ENCODE data around the gene TEAD1. TPM values are rescaled to one million over a fixed set of nuclear protein-coding genes. Genes with fewer than 3 reads are reported as not detected.

Gene TEAD1
- total and polyA plus RNA-seq, 3 experiments from 2014 or later, result 0.59 to 0.89 TPM; not detected in 1

DNA sequence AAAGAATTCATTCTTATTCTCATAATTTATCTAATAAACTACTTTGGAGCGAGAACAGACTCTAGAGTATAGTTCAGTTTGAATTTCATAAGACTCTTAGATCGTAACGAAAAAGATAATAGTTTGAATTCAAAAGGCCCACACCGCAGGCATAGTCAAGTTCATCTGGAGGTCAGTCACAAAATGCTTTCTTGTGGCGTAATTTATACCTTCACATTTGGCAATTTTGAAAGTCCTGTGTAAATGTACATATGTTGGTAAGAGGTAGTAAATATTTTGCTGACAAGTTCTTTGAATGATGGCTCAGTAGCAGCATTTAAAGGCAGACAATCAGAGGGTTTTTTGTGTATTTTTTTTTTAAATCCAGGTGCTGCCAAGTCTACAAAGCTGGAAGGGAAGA lies 88.1 kb downstream of the TEAD1 start:
- POLR2A ChIA-PET, result no interaction called here
- H3K36me3 ChIP-seq (ENCODE audit: insufficient read depth, low read length), result no peaks in the 10 kb centered on the region
- no peaks in the 10 kb centered on the region for H3K36me3 Mint-ChIP-seq

DNA sequence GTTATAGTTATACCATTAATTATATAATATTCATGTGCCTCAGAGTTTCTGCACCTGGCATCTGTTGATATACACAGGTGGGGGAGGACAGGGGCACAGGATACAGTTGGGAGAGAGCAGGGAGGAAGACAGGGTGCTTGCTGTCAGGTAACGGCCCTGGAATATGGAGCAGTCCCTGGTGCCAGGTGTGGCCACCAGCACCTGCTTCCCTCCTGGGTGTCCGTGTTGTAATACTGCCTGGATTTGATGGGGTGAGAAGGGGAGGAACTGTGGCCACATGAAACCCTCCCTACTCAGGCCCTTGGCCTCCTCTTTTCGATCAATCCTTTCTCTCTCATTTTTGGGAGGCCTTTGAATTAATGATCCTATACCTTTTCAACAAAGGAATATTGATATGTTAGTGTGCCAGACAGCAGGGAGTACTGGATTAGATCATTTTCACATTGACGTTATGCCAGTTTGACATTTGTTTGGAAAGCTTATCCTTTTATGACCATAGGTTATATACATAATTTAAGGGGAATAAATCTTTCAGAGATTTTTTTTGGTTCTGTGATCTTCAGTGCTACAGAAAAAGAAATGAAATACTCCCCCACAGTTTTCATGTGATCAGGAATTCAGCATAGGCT lies 88.6 kb downstream of the TEAD1 start:
- no peak overlapping the region for H3K27ac Mint-ChIP-seq
- no peaks in the 10 kb centered on the region for H3K27me3 ChIP-seq (ENCODE audit: insufficient read depth, low read length, poor library complexity, severe bottlenecking)
- no peaks in the 10 kb centered on the region for H3K9me3 ChIP-seq (ENCODE audit: low read length)
- no peak overlapping the region for H3K4me3 Mint-ChIP-seq
- no peaks in the 10 kb centered on the region for H3K4me1 ChIP-seq (ENCODE audit: insufficient read depth, low read length)
- no peaks in the 10 kb centered on the region for H3K4me1 Mint-ChIP-seq
- H3K36me3 ChIP-seq (ENCODE audit: insufficient read depth, low read length), result no peaks in the 10 kb centered on the region
- ChIA-PET CTCF (no interaction called here), POLR2A (no interaction called here)
- H3K4me3 ChIP-seq (ENCODE audit: low read length), result no peak overlapping the region
- H3K27ac ChIP-seq (ENCODE audit: low read depth, low read length), result no peak overlapping the region
- peaks cover 13 to 42% of the 10 kb centered on the region in 2 donors for H3K27me3 Mint-ChIP-seq
- no peaks in the 10 kb centered on the region for H3K36me3 Mint-ChIP-seq
- DNase-seq, result no peak
- H3K9me3 Mint-ChIP-seq, result no peaks in the 10 kb centered on the region

More for the DNA sequence above, 88.1 kb downstream of the TEAD1 start:
- Mint-ChIP-seq H3K27me3 (peaks cover 9 to 37% of the 10 kb centered on the region in 2 donors), H3K4me1 (no peaks in the 10 kb centered on the region), H3K27ac (no peak overlapping the region), H3K4me3 (no peak overlapping the region), H3K9me3 (no peaks in the 10 kb centered on the region)
- no peak overlapping the region for H3K27ac ChIP-seq (ENCODE audit: low read depth, low read length)
- DNase-seq, result no peak
- H3K4me1 ChIP-seq (ENCODE audit: insufficient read depth, low read length), result no peaks in the 10 kb centered on the region
- no peak overlapping the region for H3K4me3 ChIP-seq (ENCODE audit: low read length)
- H3K9me3 ChIP-seq (ENCODE audit: low read length), result no peaks in the 10 kb centered on the region
- CTCF ChIA-PET, result no interaction called here
- no peaks in the 10 kb centered on the region for H3K27me3 ChIP-seq (ENCODE audit: insufficient read depth, low read length, poor library complexity, severe bottlenecking)

DNA sequence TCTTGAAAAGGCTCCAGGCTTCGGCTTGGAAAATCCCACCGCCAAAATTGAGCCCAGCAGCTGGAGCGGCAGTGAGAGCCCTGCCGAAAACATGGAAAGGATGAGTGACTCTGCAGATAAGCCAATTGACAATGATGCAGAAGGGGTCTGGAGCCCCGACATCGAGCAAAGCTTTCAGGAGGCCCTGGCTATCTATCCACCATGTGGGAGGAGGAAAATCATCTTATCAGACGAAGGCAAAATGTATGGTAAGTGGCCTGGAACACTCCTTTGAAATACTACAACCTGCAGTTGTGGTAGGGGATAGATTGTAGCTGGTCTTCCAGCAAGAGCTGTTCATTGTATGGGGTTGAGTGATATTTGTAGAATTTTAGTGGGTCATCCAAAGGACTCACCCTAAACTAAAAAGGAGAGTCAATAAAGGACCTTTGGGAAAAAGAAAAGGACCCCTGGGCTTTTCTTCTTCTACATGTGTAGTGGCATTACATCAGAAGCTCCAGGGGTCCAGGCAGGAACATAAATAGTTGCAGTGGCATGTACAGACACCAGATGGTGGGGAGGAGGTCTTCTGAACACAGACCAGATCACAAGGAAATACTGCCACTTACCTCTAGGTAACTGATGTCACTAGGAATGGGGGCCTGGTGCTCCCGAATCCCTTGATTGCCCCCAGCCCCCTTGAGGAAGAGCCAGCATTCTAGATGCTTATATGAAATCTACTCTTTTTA lies 90.1 kb downstream of the TEAD1 start:
- DNase-seq, result no peak
- no peaks in the 10 kb centered on the region for H3K4me1 Mint-ChIP-seq
- Histone ChIP-seq H3K4me3 (ENCODE audit: low read length) (no peak overlapping the region), H3K27ac (ENCODE audit: low read depth, low read length) (no peak overlapping the region), H3K27me3 (ENCODE audit: insufficient read depth, low read length, poor library complexity, severe bottlenecking) (no peaks in the 10 kb centered on the region), H3K4me1 (ENCODE audit: insufficient read depth, low read length) (no peaks in the 10 kb centered on the region), H3K36me3 (ENCODE audit: insufficient read depth, low read length) (no peaks in the 10 kb centered on the region), H3K9me3 (ENCODE audit: low read length) (no peaks in the 10 kb centered on the region)
- POLR2A ChIA-PET, result no interaction called here
- H3K27ac Mint-ChIP-seq, result no peak overlapping the region
- H3K4me3 Mint-ChIP-seq, result no peak overlapping the region
- H3K36me3 Mint-ChIP-seq, result no peaks in the 10 kb centered on the region
- peaks cover 7 to 43% of the 10 kb centered on the region in 2 donors for H3K27me3 Mint-ChIP-seq
- H3K9me3 Mint-ChIP-seq, result no peaks in the 10 kb centered on the region
- CTCF ChIA-PET, result no interaction called here

DNA sequence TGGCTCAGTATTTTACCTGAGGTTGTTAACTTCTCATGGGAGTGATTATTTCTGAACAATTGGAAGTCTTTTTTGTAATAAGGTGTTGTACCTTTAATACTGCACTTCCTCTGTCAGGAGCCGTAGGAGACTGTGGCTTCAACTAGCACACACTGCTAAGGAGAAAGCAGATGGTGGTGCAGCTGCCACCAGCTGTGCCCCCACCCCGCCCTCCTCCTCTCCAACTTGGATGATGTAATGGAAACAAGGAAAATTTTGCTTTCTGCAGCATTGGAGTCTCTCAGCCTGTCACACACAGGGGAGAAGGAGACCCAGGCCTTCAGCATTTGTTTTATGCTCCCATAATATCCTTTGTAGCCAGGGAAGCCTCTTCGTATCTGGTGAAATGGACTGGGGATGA lies 91.2 kb downstream of the TEAD1 start:
- no peaks in the 10 kb centered on the region for H3K27me3 ChIP-seq (ENCODE audit: insufficient read depth, low read length, poor library complexity, severe bottlenecking)
- H3K4me1 Mint-ChIP-seq, result no peaks in the 10 kb centered on the region
- H3K9me3 Mint-ChIP-seq, result no peaks in the 10 kb centered on the region
- ChIA-PET POLR2A (no interaction called here), CTCF (no interaction called here)
- no peak for DNase-seq
- no peak overlapping the region for H3K4me3 ChIP-seq (ENCODE audit: low read length)
- H3K9me3 ChIP-seq (ENCODE audit: low read length), result no peaks in the 10 kb centered on the region
- no peaks in the 10 kb centered on the region for H3K4me1 ChIP-seq (ENCODE audit: insufficient read depth, low read length)
- no peaks in the 10 kb centered on the region for H3K36me3 ChIP-seq (ENCODE audit: insufficient read depth, low read length)
- H3K4me3 Mint-ChIP-seq, result no peak overlapping the region
- H3K36me3 Mint-ChIP-seq, result no peaks in the 10 kb centered on the region
- no peak overlapping the region for H3K27ac ChIP-seq (ENCODE audit: low read depth, low read length)
- H3K27me3 Mint-ChIP-seq, result peaks cover 5 to 37% of the 10 kb centered on the region in 2 donors
- H3K27ac Mint-ChIP-seq, result no peak overlapping the region

DNA sequence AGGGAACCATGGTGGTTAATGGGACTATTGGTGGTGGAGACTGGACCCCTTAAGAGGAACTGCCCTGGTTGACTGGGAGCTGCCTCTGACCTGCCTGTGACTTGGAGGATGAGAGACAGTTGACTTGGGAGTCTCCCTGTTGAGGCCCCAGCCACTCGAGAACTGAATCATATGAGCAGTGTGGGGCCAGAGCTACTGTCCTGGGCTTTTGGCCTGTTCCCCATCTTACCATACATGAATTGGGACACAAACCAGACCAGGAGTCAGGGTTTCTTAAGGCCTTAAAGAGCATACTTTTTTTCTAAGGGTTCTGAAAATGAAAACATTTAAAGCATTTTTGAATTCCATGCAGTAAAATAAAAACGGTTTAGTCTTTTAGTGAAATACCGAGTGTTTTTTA lies 92.8 kb downstream of the TEAD1 start:
- Histone ChIP-seq H3K4me3 (ENCODE audit: low read length) (no peak overlapping the region), H3K27me3 (ENCODE audit: insufficient read depth, low read length, poor library complexity, severe bottlenecking) (no peaks in the 10 kb centered on the region), H3K27ac (ENCODE audit: low read depth, low read length) (no peak overlapping the region), H3K9me3 (ENCODE audit: low read length) (no peaks in the 10 kb centered on the region), H3K4me1 (ENCODE audit: insufficient read depth, low read length) (no peaks in the 10 kb centered on the region), H3K36me3 (ENCODE audit: insufficient read depth, low read length) (no peaks in the 10 kb centered on the region)
- CTCF ChIA-PET, result no interaction called here
- POLR2A ChIA-PET, result no interaction called here
- H3K27me3 Mint-ChIP-seq, result peaks cover 6 to 26% of the 10 kb centered on the region in 2 donors
- H3K4me1 Mint-ChIP-seq, result peaks cover 0 to under 1% (median 0%) of the 10 kb centered on the region in 3 donors
- no peaks in the 10 kb centered on the region for H3K9me3 Mint-ChIP-seq
- no peak overlapping the region for H3K27ac Mint-ChIP-seq
- DNase-seq, result no peak
- no peaks in the 10 kb centered on the region for H3K36me3 Mint-ChIP-seq
- H3K4me3 Mint-ChIP-seq, result no peak overlapping the region

DNA sequence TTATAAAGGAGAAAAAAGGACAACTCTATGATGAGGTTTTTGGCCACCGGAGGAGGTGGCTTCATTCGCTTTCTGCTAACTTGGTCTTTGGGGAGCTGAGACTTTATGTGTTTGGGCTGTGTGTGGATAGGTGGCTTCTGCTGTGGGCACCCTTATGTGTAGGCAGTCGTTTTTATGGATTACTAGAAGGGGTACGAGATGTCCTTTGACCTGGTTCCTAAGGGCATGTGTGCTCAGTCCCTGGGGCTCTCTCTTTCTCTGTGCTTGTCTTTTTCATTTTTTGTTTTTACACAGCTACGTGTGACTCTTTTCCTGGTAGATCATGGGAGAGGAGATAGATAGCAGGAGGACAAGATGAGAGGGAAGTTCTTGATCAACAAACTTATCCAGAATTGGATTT lies 93.4 kb downstream of the TEAD1 start:
- no peak overlapping the region for H3K4me3 Mint-ChIP-seq
- no peaks in the 10 kb centered on the region for H3K4me1 ChIP-seq (ENCODE audit: insufficient read depth, low read length)
- peaks cover 0 to 2% (median 0%) of the 10 kb centered on the region in 3 donors for H3K4me1 Mint-ChIP-seq
- CTCF ChIA-PET, result no interaction called here
- H3K9me3 ChIP-seq (ENCODE audit: low read length), result no peaks in the 10 kb centered on the region
- no peaks in the 10 kb centered on the region for H3K27me3 ChIP-seq (ENCODE audit: insufficient read depth, low read length, poor library complexity, severe bottlenecking)
- no peaks in the 10 kb centered on the region for H3K36me3 ChIP-seq (ENCODE audit: insufficient read depth, low read length)
- H3K9me3 Mint-ChIP-seq, result no peaks in the 10 kb centered on the region
- peaks cover 6 to 26% of the 10 kb centered on the region in 2 donors for H3K27me3 Mint-ChIP-seq
- no peaks in the 10 kb centered on the region for H3K36me3 Mint-ChIP-seq
- POLR2A ChIA-PET, result no interaction called here
- no peak overlapping the region for H3K4me3 ChIP-seq (ENCODE audit: low read length)
- no peak overlapping the region for H3K27ac Mint-ChIP-seq
- no peak for DNase-seq
- H3K27ac ChIP-seq (ENCODE audit: low read depth, low read length), result no peak overlapping the region

DNA sequence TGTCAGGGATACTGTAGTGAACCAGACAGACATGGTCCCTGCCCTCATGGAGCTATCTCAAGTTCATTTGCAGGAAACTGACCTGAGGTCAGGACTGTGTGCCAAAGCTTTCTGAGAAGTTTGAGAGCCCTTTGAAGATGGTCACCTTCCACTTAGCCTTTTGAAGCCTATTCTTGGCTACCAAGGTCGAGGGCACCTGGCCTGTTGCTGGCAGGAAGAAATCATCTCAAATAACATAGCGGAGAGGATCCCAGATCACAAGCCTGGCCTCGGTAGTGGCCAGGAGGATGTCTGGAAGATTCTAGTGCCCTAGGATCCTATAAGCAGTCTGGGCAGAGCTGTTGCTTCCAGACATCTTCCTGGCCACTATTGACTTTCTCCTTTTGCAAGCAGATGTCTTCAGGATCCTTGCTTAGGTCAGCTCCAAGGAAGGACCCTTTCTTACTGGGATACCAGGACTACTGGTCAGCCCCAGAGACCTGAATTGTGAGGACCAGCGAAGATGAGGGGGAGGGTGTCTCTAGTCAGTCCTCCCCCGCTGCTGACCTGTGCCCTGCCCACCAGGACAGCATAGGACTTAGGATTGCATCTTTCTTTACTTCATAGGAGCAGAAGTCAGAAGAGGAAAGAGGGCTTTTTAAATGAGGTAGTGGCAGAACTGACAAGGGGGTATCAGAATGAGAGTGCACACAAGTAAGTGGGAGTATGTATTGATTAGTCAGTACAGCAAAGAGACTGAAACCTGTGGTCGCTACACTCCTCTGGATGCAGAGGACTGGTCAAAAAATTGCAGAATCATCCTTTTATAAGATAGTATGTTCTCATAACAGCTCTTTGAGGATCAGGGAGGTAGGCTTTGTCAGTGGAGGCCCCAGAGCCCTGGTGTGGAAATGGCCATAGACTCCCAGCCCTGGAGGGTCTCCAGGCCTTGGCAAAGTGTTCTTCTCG lies 94.8 kb downstream of the TEAD1 start:
- Mint-ChIP-seq H3K4me1 (peaks cover 0 to 2% (median 0%) of the 10 kb centered on the region in 3 donors), H3K27ac (no peak overlapping the region), H3K4me3 (no peak overlapping the region), H3K36me3 (no peaks in the 10 kb centered on the region), H3K27me3 (peaks cover 6 to 26% of the 10 kb centered on the region in 2 donors), H3K9me3 (no peaks in the 10 kb centered on the region)
- POLR2A ChIA-PET, result no interaction called here
- Histone ChIP-seq H3K4me1 (ENCODE audit: insufficient read depth, low read length) (no peaks in the 10 kb centered on the region), H3K27ac (ENCODE audit: low read depth, low read length) (peak overlapping the region; percentile 5), H3K9me3 (ENCODE audit: low read length) (no peaks in the 10 kb centered on the region), H3K27me3 (ENCODE audit: insufficient read depth, low read length, poor library complexity, severe bottlenecking) (no peaks in the 10 kb centered on the region), H3K36me3 (ENCODE audit: insufficient read depth, low read length) (no peaks in the 10 kb centered on the region), H3K4me3 (ENCODE audit: low read length) (no peak overlapping the region)
- no peak for DNase-seq
- CTCF ChIA-PET, result no interaction called here

DNA sequence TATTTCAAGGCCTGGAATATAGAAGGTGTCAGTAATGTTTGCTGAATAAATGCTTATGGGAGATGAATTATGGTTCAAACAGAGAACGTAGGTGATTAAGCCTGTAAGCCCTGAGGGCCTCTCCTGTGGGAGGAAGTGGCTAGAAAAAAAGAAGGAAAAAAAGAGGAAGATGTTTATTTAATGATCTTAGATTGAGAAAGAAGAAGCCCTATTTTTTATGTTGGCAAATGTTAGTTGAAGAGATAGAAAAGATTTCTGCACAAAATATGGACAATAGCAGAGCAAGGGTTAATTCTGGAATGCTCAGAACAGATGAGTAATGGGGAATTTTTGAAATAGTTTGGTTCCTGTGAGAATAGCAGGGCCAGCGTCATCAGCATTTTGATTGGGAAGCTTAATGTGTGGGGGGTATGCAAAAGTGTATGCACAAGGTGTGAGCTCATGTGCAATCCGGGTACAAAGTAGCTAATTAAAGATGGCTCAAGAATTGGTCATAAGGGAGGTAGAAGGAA lies 95.7 kb downstream of the TEAD1 start:
- H3K4me3 Mint-ChIP-seq, result no peak overlapping the region
- ChIA-PET CTCF (no interaction called here), POLR2A (no interaction called here)
- no peaks in the 10 kb centered on the region for H3K9me3 ChIP-seq (ENCODE audit: low read length)
- peaks cover 6 to 19% of the 10 kb centered on the region in 2 donors for H3K27me3 Mint-ChIP-seq
- H3K36me3 ChIP-seq (ENCODE audit: insufficient read depth, low read length), result no peaks in the 10 kb centered on the region
- no peak for DNase-seq
- no peaks in the 10 kb centered on the region for H3K9me3 Mint-ChIP-seq
- peaks cover 0 to 2% (median 0%) of the 10 kb centered on the region in 3 donors for H3K4me1 Mint-ChIP-seq
- H3K36me3 Mint-ChIP-seq, result no peaks in the 10 kb centered on the region
- peak overlapping the region; percentile 5 for H3K27ac ChIP-seq (ENCODE audit: low read depth, low read length)
- H3K4me3 ChIP-seq (ENCODE audit: low read length), result no peak overlapping the region
- no peak overlapping the region for H3K27ac Mint-ChIP-seq
- no peaks in the 10 kb centered on the region for H3K4me1 ChIP-seq (ENCODE audit: insufficient read depth, low read length)
- no peaks in the 10 kb centered on the region for H3K27me3 ChIP-seq (ENCODE audit: insufficient read depth, low read length, poor library complexity, severe bottlenecking)
